Activated CD4-positive, alpha-beta T cell treated with anti-CD3 and anti-CD28 coated beads for 24 hours (primary cell): ENCODE measurements around the gene MPHOSPH9.

Experiments used
- DNase-seq, 2 donors: peaks; one replicate each; pipeline ENCODE4 v3.0.0-alpha.2; 2020; ENCODE audit warnings: low read depth in 2 of 2

Gene MPHOSPH9

DNA sequence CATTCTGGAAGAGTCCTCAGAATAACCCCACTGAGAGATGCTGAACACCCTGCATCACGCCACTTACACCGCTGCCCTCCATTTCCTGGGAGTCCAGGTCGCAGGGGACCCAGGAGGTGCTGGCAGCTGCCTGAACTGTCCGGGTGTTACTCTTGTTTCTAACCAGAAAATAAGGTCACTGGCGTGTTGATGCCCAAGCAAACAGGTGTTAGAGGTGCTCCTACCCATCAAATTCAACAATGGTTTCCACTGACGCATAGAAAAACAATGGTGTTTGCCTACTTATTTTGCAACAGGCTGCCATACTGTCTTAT is 105.8 kb downstream of the MPHOSPH9 start:
- no peak for DNase-seq

DNA sequence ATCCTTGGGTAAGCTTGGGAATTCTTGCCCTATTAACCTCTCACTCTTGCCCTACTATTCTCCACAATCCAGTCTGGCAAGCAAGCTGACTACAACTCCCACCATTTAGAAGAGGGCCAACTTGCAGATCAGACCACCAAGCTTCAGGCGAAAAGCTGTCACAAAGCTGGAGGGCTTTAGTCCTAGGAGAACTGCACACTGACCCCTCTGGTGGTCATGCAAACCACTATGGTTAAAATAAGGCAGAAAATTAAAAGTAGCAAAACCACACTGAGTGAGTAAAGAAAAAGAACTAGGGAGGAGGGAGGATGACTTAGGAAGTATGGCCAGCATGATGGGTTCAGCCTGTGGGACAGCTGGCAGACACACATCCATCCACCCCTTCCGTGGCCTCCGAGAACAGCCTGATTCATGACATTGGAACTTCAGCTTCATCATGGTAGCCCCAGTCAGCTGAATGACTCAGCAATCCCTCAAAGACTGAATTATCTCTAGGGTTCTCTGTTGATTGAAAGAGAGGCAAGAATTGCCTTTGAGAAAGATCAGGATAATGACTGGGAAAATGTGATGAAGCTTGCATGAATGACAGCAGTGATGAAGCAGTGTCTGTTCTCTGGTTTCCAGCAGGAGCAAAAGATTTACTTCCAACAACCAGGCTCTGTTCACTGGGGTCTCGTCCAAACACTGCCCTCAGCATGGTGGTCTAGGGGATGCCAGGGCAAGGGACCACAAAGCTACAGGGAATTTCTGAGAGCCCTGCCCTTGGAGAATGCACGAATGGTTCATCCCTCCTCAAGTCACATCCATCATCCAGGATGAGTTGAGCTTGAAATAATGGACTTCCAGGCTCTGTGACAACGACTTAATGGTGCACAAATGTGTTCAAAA is 106.4 kb downstream of the MPHOSPH9 start:
- DNase-seq = no peak

DNA sequence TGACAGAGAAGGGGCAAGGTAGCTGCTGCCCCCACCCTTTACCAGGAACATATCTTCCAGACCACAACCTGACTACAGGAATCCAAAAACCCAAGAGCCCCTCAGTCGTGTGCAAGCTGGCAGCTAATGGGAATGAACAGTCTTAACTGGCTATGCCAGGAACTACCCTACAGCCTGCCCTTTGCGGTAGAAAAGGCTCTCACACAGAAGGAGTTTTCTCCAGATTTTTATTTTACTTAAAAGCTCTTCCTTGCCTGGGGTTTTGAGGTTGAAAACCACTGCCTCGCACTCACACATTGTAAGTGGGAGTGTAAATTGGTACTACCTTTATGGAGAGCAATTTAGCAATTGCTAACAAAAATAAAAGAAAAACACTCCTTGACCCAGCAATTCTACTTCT is 110.3 kb downstream of the MPHOSPH9 start:
- no peak for DNase-seq

DNA sequence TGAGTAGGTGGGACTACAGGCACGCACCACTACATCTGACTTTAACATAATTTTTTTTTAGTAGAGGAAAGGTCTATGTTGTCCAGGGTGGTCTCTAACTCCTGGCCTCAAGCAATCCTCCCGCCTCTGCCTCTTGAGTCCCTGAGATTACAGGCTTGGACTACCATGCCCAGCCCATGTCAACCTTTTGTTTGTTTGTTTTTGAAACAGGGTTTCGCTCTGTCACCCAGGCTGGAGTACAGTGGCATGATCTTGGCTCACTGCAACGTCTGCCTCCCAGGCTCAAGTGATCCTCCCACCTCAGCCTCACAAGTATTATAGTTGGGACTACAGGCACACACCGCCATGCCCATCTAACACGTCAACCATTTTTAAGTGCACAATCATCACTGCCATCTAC is 111.3 kb downstream of the MPHOSPH9 start:
- DNase-seq = no peak

DNA sequence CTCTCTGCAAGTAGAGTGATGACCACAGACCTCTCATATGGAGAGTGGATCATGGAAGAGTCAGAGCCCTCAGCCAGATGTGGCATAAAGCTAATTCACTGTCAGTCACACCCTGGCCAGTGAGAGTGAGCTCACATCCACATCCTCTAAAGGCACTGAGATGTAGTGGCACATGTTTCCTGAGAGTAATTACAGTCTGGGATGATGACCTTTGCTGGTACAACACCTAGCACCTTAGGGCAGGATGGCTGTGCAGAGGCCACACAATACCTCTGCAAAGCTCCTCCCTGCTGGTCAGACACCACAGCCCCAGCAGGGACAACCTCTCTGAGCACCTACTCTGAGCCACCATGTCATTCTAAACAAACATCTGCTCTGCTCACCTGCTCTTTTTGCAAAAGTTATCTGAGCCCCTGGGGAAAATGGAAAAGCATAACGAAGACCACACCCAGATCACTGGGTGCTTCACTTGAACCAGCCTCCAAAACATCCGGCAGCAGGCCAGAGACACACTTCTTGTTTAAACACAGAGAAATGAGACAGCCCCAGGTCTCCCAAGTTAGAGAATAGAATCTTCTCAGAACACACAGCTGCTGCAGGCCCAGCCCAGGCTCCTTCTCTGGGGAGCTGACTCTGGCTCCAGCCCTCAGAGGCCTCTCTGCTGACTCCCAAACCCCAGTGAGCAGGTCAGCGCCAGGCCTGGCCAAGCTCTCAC is 112.3 kb downstream of the MPHOSPH9 start:
- no peak for DNase-seq

DNA sequence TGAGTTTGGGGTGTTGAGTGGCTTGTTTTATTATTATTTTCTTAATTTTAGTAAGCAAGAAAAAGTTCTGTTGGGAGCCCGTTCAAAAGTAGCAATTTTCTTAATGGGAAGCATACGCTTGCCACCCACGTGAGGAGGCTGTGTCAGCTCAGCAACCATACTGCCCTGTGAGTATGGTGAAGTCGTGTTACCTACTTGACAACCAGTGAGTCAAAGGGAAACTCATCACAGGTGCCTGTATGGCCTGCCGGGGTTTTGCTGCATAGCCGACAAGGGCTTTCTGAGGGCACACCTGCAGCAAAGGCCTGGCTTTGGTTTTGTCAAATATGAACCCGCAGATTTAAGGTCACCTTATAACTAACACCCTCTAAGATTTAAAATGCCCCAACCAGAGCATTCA is 113.1 kb downstream of the MPHOSPH9 start:
- no peak for DNase-seq

DNA sequence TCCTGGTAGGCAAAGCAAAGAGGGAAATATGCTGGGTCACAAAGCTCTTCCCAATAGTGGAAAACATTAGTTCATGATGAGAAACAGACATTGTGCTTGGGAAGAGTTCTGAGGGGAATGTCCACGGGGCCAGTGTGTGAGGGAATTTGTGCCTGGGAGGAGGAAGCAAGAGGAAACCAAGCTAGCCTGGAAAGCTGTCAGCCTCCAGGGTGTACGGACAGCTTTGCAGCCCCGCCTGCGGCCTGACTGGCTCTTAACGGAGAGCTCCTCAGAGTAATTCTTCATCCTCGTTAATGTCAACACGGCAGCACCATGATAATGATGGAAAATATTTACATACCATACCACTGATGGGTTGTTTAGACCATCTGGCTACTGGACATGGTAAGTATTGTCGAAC is 114.4 kb downstream of the MPHOSPH9 start:
- no peak for DNase-seq

DNA sequence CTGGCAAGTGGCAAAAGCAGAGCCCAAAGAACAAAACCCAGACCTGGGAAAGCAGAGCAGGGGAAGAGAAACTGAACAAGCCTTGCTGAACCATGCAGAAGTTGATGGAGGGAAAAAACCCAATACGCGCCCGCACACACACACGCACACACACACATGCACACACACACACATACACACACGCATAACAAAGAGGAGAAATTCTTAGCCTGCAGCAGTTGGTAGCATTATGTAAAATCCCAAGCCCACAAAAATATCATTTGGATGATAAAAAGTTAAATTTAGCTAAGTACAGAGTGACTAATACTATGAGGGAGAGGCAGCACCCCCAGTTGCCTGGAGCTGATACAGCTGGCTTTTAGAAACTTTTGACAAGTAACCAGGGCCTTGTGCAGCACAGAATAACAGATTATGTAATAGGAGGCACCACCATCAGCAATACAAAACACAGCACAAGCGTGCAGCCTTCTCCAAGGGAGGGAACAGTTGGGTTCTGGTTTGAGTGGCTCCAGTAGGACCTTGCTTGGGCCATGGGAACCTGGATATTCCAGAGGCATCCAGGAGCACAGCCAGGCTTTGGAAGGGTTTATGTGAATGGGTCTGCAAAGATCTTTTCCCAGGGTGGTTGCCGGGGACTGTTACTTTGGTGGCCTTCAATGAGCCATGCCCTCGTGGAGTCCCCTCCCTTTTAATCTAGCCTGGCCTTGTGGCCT is 117.4 kb downstream of the MPHOSPH9 start:
- no peak for DNase-seq

DNA sequence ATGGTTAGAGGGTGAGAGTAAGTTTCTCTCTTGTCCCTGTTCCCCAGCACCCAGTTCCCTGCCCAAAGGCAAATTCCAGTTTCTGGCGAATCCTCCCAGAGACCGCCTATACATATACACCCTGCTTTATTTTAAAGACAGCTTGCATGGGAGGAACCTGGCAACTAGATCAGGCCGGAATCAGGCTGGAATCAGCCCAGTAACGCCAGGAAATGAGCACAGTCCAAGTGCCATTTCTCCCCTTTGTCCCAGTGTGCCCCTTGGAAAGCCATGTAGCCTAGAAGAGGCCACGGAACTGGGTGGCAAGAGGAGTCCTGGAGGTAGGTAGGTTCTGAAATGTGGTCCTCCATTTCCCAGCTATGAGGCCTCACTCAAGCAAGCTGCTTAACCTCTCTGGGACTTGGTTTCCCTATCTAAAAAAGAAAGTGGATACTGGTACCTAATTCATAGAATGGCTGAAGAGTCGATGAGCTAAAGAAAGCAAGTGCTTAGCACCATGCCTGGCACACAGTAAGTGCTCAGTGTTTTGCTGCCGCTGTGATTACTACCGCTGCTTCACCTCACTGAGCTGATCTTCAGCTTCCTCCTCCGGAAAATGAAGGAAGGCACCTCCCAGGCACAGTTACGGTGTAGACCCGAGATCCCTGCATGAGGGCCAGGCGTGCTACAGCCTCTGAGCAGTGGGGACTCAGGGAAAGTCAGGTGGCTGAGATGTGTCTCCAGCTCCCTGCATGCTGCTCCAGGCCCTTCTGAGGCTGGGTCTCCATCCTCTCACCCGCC is 118.4 kb downstream of the MPHOSPH9 start:
- no peak for DNase-seq

DNA sequence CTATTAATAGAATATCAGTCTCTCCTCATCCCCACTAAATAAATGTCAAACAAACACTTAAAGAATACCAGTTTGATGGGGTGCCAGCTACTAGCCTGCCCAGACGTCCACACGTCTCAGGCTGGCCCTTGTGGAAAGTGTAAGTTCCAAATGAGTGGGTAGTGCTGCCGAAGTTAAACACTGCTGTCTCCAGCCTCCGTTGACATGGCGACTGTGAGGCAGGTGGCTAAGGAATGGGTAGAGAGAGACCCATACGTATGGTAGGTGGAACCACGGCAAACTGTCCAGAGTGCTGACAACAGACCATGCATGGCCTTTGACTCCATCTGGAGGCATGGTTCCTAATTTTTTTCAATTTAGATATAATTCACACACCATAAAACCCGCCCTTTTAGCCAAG is 119.9 kb downstream of the MPHOSPH9 start:
- no peak for DNase-seq

DNA sequence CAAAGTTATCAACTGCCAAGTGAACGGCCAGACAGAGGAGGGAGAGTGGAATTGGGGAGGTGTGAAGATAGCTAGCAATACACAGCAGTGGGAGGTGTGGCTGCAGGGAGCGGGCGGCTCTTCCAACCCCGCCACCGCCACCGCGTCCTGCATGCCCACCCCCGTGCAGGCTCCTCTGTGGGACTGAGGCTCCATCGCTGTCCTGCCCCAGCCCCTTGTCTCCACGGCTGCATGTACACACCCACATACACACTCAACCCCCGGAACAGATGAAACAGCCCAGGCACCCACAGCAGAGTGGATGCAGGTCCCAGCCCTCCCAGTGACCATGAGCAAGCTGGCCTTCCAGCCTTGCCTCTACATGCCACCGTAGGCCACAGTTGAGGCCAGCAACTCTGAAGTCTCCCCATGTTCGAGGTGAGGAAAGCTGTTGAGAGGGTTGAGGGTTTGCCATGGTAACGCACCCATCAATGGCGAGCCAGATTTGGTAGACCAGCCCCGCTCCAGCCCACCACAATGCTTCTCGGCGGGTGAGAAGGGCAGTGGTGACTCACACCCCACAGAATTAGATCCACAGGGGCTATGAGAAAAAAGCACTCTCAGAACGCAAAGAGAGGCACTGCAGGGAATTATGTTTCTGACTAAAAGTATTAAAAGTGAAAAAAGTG is 121.3 kb downstream of the MPHOSPH9 start:
- no peak for DNase-seq

DNA sequence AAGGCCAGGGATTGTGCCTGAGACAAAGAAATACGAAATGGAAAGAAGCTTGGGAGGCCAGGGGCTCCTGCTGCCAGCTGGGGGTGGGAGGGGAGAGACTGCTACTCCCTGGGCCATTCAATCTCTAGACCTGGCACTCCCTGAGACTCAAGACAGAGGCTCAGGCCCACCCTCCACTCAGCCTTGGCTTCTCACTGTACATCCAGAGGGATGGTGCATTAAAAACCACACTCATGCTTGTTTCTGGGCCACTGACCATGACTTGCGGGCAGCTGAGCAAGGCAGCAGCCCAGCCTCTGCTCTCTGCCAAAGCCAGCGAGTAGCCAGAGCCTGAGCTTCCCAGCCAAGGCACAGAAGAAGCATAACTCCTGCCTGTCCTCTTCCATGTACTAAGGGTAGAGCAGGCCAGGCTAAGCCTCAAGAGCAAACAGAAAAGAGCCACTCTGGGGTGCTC is 123.6 kb downstream of the MPHOSPH9 start:
- no peak for DNase-seq

DNA sequence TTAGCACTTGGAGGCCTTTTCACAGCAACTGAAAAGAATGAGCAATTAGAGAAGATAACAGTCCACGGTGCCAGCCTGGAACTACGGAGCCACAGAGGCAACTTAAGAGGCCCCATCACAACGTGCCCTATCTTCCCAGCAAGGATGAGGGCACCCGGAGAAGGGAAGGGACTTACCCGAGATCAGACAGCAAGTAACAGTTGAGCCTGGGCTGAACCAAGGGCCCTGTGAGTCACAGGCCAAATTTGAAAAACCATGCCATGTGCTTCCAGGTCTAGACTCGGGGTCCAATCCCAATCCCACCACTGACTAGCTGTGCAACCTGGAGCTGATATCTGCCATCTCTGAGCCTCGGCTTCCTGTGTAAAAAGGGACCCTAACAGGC is 124.3 kb downstream of the MPHOSPH9 start:
- no peak for DNase-seq

DNA sequence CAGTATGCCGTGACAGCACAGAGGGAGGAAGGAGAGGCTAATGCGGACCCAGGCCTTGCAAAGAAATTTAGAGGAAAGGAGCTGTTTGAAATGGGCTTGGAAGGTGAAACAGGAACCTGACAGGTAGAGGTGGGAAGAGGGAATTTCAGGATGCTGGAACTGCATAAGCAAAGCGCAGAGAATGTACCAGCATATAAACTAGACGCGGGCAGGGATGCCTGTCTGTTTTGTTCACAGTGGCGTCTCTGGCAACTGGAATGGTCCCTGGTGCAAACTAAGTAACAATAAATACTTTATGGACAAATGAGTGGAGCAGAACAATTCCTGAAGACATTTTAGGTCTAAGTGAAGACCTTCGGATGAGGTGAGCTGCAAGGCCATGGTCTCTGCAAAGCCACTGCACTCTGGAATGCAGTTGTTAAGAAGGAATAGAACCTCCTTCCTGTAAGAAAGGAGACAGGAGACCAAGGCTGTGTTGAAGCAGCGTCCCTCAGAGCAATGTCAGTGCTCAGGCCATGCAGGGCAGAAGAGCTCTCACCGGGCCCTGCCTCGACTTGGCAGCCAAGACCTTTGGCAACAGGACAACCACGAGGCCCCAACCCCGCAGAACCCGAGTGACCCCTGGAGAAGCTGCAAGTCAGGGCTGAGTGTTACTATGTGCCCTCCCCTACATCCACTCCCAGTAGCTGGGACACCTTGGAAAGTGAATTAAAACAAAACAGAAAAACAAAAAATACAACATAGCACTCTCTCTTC is 124.8 kb downstream of the MPHOSPH9 start:
- no peak for DNase-seq

DNA sequence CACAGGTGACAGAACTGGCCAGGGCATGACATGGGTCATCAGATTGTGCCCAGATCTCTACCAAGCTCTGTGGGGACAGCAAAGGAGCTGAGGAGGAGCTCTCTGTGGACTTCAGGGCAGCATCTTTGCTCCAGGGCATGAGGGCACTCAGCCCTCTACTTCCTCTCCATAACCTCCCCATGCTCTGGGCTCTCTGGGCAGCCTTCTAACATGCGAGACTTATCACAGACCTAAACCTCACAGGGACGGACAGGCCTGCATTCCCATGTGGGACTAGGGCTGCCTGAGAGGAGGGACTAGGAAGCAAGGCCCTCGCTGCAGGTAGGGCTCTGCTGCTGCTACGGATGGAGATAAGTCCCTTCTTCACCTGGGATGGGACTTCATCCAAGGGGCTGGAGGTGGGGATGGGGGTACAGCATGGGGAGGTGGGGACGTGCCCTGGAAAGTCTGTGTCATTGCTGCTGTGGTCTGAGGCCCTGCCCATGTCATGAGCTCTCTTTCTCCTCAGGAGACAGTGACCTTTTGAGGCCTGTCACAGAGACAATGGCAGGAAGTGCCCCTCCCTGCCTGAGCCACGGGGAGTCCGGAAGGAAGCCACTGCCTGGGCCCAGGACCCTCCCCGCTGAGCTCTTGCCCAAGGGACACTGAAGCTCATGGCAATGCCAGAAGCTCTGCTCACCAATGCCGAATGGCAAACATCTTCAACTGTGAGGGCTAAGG is 126.1 kb downstream of the MPHOSPH9 start:
- peak in 1 of 2 donors; percentile 34 for DNase-seq

DNA sequence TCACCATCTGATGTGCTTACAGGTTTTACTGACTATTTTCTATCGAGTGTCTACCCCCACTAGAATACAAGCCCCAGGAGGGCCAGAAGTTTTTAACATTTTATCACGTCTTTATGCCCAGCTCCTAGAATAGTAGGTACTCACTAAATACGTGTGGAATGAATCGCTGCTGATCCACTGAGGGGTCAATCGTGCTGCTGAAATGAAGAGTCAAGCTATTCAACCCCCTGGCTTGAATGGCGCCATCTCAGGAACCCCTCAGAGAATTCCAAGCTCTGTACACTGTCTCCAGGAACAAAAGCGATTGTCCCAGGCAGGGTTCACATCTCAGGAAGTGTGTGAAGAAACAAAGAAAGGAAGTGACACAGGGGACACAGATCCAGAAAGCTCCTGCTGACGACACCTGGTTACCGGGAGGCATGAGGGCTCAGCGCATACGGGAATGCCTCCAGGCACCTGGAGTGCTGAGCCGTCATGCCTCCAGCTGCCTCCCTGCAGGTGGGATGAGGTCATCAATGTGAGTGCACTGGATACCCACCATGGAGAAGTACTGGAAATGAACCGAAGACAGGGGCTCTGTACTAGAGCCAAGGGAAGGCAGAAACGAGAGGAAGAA is 127.6 kb downstream of the MPHOSPH9 start:
- no peak for DNase-seq

DNA sequence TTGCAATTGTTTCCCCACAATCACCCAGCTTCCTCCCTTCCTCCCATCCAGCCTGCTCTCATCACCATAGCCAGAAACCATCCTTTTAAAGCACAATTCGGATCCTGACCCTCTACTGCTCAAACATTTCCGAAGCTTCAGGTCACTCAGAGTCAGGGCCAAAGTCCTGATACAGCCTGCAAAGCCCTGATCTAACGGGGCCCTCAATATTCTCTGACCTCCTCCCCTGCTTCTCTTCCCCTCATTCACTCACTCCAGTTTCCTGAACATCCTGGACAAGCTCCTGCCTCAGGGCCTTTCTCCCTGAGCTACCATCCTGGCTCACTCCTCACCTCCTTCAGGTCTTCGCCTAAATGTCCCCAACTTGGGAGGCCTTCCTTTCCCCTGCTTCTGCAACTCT is 128.1 kb downstream of the MPHOSPH9 start:
- no peak for DNase-seq
